Breast epithelium (tissue), 3 donors: ENCODE data around the gene RBCK1.

Source experiments
- POLR2A ChIP-seq: fragments of 450-650 bp; IDR thresholded peaks from one replicate; pipeline ENCODE4 v1.6.1; 2016; ENCODE audit warnings: antibody characterized with exemption, mild to moderate bottlenecking, moderate library complexity
- POLR2AphosphoS5 ChIP-seq, 3 donors: sonication (generic); formaldehyde crosslinking; IDR thresholded peaks; one replicate each; pipeline ENCODE4 v1.6.1; 2017; ENCODE audit warnings: antibody characterized with exemption in 3 of 3
- TF ChIP-seq, protein P1 (sequence below), 3 donors: fragments of 450-650 bp; IDR thresholded peaks; one replicate each; pipeline ENCODE4 v1.5.1; 2016 to 2017; ENCODE audit warnings: antibody characterized with exemption in 3 of 3, mild to moderate bottlenecking in 3 of 3, moderate library complexity in 3 of 3

- TF ChIP-seq, protein P1, sequence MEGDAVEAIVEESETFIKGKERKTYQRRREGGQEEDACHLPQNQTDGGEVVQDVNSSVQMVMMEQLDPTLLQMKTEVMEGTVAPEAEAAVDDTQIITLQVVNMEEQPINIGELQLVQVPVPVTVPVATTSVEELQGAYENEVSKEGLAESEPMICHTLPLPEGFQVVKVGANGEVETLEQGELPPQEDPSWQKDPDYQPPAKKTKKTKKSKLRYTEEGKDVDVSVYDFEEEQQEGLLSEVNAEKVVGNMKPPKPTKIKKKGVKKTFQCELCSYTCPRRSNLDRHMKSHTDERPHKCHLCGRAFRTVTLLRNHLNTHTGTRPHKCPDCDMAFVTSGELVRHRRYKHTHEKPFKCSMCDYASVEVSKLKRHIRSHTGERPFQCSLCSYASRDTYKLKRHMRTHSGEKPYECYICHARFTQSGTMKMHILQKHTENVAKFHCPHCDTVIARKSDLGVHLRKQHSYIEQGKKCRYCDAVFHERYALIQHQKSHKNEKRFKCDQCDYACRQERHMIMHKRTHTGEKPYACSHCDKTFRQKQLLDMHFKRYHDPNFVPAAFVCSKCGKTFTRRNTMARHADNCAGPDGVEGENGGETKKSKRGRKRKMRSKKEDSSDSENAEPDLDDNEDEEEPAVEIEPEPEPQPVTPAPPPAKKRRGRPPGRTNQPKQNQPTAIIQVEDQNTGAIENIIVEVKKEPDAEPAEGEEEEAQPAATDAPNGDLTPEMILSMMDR (IDR thresholded peaks at IDR 0.05) = no peak
- TF ChIP-seq POLR2AphosphoS5 (IDR thresholded peaks at IDR 0.05) (no peak), POLR2A (no peak)
Measured at GRCh38 chr20:472889-473292, 64.8 kb downstream of the RBCK1 start.
